Body of pancreas (tissue), 4 donors: ENCODE measurements around the gene IFT57.

ENCODE experiments used
- POLR2A ChIP-seq, 3 donors: fragments of 450-650 bp; IDR thresholded peaks; one replicate each; pipeline ENCODE4 v1.6.1; 2016; ENCODE audit warnings: antibody characterized with exemption in 3 of 3, mild to moderate bottlenecking in 2 of 3
- TF ChIP-seq, protein P1 (sequence below), 7 experiments: fragments of 450-650 bp in 4 of 7; fragments of 200-600 bp in 3 of 7; sonication (generic) in 3 of 7; IDR thresholded peaks; one replicate each; pipeline ENCODE4 v1.5.1; 2016 to 2019; ENCODE audit warnings: antibody characterized with exemption in 7 of 7

DNA sequence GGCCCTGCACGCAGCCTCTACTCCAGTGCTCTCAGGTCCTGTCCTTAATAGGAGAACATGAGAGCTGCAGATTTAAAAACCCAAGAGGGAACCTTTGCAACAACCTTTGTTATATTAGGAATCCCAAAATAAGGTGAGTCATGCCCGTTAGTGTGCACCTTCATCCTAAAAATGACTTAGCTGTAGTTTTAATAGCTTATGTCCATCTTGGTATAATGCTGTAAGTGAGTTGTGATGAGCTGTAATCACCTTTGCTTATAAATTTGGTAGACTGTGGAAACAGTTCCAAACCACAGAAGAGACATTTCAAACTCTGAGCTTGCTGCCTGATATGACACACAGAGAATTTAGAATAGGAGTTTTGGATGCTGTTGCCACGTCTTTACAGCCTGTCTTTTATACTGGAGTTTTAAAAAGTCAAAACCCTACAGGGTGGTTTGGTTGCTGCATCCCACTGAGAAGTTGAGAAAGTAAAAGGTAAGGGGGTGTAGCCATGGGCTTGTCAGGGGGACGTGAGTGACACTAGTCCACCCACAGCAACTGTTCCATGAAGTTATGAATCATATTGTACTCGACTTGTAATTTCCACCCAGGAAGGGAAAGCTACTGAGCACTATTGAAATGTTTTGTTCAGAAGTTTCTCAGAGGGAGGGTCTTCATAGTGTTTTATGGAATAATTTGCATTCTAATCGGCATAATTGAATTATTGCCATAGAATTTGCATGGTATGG, 104.0 kb downstream of the IFT57 start:
- TF ChIP-seq, protein P1, sequence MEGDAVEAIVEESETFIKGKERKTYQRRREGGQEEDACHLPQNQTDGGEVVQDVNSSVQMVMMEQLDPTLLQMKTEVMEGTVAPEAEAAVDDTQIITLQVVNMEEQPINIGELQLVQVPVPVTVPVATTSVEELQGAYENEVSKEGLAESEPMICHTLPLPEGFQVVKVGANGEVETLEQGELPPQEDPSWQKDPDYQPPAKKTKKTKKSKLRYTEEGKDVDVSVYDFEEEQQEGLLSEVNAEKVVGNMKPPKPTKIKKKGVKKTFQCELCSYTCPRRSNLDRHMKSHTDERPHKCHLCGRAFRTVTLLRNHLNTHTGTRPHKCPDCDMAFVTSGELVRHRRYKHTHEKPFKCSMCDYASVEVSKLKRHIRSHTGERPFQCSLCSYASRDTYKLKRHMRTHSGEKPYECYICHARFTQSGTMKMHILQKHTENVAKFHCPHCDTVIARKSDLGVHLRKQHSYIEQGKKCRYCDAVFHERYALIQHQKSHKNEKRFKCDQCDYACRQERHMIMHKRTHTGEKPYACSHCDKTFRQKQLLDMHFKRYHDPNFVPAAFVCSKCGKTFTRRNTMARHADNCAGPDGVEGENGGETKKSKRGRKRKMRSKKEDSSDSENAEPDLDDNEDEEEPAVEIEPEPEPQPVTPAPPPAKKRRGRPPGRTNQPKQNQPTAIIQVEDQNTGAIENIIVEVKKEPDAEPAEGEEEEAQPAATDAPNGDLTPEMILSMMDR (IDR thresholded peaks at IDR 0.05), result no peak
- no peak for TF ChIP-seq POLR2A (IDR thresholded peaks at IDR 0.05)
